Tongue (tissue), 2 donors: ENCODE results near the gene LRTM2. TPM values are rescaled to one million over a fixed set of nuclear protein-coding genes. Genes with fewer than 3 reads are reported as not detected.

Experiments
- DNase-seq: peaks from one replicate; pipeline ENCODE4 v3.0.0-alpha.2; 2015
- total RNA-seq: library from RNA; depleted of rRNA; stranded (reverse); fragments of >200 nt; gene quantifications from one replicate; pipeline ENCODE4 v1.2.3, GENCODE V29; 2014

The LRTM2 gene
- total RNA-seq, 1 donor from 2014 or later = not detected

GRCh38 chr12:1842183-1842904, 22.0 kb downstream of the LRTM2 start:
- DNase-seq = no peak

DNA sequence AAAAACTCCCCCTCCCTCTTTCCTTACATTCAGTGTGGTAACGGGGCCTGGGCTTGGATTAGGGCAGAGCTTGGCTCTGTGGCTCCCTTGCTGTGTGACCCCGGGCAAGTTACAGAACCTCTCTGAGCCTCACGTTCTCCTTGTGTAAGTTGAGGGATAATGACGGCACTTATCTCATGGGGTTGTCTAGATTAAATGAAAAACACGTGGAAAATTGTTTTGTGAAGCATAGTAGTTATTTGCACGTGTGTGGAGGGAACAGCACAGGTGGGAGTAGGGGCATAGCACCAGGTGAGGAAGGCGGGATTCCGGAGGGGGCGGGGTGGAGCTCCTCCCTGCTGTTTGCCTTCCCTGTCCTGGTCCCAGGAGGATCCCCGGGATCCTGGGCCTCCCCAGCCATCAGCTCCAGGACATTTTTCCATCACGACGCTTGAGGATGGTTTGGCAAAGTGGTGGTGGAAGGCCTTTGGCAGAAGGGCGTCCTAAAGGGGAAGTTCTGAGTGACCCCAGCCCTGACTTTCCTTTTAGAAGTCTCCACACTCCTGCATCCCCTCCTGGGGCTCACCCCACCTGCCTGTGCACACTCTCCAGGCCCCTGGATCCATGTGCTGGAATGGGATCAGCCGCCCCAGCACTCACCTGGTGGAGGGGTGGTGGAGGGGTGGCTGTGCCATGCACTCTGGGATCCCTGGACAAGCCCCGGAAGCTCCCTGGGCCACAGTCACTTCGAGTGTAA, 22.7 kb downstream of the LRTM2 start:
- no peak for DNase-seq

GRCh38 chr12:1843641-1844005, 23.3 kb downstream of the LRTM2 start:
- no peak for DNase-seq

DNA sequence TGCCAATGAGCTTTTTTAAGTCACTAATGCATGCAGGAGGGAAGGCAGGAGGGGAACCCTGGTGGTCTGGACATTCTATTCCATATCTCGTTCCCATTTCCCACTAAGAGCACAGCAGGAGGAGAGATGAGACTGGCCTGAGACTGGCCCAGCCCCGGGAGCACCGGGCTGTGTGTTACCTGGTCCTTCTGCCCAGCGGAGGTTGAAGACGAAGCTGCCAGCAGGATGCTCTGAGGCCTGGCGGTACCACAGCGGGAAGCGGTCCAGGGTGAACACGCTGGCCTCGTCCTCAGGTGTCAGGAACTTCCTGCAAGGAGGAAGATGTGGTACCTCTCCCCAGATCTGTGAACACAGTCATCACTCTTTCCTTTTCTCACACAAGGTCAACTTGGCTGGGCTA, 23.9 kb downstream of the LRTM2 start:
- no peak for DNase-seq

GRCh38 chr12:1844661-1845409, 24.5 kb downstream of the LRTM2 start:
- DNase-seq = no peak

DNA sequence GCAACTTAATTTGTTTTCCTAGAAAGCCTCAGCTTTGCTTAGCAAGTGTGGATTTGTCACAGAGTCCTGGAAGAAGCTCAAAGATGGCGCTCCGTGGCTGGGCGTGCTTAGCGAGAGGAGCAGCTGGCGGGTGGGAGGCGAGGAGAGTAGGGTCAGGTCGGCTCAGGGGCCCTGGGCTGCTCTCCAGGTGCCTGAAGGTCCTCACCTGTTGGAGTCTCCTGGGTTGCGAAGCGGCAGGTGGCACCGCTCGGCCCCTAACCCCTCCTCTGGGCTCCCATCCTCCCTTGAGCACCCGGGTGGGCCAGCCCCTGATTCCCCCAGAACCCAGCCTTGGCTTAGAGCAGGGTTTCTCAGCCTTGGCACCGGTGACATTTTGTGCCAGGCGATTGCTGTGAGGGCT, 25.1 kb downstream of the LRTM2 start:
- DNase-seq = no peak

- no peak for DNase-seq
Measured at GRCh38 chr12:1845886-1846285, 25.5 kb downstream of the LRTM2 start.

DNA sequence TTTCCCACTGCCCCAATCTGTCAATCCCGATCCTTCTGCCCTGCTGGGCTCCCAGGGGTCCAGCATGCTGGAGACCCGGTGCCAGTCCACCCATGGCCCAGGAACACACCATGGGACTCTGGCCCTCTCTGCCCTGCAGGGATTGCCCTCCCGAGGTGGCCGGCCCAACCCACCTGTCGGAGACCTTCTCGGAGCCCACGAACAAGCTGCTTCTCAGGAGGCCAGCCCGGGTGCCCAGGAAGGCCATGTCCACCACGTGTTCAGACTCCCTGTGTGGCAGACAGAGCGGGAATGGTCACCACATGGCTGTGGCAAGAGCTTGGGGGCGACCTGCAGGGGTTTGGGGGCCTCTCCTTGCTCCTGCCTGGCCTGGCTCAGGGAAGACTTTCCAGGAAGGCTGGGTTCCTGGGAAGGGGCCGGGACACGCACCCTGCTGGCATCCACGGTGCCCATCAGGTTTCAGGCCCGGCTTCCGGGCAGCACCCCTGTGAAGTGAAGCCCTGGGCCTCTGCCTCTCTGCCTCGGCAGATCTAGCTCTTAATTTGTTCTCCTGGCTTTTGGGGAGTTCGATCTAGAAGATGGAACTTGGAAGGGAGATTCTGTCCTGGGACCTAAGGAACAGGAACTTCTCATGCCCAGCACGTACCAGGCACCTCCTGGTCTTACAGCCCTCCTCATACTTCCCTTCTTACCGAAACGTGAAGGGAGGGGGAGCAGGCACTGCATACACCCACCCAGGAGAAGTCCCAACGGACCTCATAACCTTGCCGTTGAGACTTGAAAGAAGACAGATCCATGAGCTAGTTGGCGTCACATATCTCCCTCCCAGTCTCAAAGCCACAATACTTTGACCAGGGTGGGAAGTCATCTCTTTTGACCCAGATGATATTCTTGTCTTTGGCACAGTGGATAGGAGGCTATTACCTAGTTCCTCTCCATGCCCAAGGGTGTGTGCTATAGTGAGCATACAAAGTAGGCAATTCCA, 26.3 kb downstream of the LRTM2 start:
- no peak for DNase-seq

DNA sequence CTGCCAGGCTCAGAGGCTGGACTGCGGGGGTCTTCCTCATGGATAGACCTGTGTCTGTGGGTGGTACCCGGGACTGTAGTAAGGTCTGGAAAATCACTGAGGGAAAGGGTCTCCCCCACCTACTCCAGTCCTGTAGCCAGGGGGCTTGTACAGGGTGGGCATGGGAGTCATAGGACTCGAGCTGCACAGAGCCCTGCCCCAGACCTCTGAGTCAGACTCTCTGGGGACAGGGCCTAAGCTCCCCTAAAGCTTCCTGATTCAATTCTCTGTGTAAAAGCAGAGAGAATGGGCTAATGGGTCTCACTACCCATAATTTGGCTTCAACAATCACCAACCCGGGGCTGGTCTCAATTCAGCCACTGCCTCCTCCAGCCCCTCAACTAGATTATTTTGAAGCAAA, 27.0 kb downstream of the LRTM2 start:
- DNase-seq = no peak

DNA sequence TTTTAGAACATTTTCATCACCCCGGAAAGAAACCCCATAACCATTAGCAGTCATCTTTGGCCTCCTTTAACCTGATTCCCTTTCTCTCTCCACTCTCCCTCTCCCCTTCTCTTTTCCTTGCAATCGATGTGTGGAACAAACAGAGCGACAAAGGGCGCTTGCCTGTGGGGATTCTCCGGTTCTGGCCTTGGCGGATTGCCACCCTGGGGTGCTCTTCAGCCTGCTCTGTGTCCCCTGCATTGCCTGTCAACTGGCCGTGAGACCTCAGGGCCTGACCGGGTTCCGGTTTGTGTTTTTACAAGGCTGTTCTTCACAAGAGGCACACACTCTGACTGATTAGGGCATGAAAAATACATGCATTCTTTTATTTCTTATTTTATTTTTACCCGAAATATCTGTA, 27.8 kb downstream of the LRTM2 start:
- no peak for DNase-seq

DNA sequence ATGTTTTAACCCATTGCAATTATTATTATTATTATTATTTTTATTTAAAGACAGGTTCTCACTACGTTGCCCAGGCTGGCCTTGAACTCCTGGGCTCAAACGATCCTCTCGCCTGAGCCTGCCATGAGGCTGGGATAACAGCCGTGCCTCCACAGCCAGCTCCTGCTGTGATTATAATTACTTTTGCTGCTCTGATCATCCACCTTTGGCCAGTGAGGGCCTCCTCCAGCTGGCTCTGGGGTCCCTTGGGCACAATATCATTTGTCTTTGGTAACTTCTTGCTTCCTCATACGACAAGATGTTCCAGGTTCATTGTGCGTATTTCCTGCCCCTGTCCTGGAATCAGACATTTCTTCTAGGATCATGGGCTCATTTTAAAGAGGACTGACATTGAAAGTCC, 28.4 kb downstream of the LRTM2 start:
- no peak for DNase-seq

DNA sequence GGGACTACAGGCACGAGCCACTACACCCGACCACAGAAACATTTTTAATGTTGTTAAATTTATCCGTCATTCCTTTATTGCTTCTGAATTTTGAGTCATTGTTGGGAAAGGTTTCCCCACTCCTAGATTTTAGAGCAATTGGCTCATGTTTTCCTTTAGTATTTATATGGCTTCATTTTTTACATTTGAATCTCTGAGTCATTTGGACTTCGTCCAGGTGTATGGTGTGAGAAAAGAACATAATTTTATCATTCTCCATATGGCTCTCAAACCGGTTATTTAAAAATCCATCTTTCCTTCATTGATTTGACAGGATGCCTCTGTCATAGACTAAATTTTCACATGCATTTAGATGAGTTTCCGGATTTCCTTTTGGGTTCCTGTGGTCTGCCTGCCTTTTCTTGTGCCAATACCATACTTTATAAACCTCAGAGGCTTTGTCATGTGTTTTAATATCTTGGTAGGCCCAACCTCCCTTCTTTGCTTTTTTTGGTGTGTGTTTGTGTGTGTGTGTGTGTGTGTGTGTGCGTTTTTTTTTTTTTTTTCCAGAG, 30.9 kb downstream of the LRTM2 start:
- no peak for DNase-seq

- no peak for DNase-seq
Measured at GRCh38 chr12:1852076-1852475, 31.7 kb downstream of the LRTM2 start.

GRCh38 chr12:1853716-1854115, 33.4 kb downstream of the LRTM2 start:
- no peak for DNase-seq

- DNase-seq = no peak
Measured at GRCh38 chr12:1855241-1855640, 34.9 kb downstream of the LRTM2 start.

DNA sequence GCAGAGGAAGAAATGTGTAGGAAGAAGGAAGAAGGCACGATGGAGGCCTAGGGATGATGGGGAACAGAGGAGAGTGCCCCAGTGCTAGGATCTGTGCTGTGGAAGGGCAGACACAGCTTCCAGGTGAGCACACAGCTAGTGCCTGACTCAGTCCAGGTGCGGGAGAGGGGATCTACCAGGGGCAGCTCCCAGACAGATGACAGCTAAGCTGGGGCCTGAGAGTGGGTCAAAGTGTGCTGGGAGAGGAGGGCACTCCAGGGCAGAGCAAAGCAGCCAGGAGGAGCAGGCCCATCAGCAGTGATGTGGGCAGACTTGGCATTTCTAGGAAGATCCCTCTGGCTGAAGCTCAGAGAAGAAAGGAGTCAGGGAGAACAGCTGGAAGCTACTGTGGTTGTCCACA, 36.7 kb downstream of the LRTM2 start:
- no peak for DNase-seq

DNA sequence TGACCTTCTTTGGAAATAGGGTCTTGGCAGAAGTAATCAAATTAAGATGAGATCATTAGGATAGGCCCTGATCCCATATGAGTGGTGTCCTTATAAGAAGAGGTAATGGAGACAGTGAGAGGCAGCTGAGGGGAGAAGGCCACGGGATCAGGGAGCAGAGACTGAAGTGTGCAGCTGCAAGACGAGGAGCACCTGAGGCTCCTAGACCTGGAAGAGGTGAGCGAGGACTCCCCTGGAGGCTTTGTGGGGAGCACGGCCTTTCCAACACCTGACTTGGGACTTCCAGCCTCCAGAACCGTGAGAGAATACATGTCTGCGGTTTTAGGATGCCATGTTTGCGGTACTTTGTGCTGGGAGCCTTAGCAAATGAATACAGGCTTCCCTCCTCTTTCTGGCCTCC, 37.5 kb downstream of the LRTM2 start:
- DNase-seq = no peak

DNA sequence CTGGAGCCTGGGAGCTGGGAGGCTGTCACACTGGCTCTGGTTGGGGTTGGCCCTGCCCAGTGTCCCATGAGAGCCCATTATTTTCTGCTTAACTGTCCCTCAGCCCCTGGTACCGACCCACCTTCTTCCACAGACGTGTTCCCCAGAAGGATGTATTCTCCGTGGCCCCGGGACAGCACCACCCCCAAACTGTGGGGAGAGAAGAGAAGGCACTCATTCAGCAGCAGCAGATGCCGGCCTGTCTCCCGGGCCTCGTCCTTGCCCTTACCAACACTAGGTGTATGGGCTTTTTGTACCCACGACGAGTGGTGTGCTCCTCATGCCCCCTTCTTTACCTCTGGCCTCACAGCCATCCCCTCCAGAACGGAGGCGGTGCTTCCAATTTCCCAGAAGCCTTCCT, 38.1 kb downstream of the LRTM2 start:
- no peak for DNase-seq

DNA sequence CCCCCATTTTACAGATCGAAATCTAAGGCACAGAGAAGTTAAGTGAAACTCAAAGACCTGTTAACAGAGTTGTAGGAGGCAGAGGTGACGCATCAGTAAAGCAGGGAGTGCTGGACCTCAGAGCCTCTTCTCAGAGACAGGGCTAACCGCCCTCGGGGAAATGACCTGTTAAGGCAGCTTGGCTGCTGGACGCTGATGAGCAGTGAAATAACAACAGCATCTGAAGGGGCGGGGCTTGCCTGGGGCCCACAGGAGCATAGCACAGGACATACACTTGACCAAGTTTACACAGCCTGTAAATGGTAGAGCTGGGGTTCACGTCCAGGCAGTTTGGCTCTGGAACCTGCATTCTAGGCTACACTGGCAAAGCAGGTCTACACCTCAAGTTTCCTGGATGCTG, 39.3 kb downstream of the LRTM2 start:
- DNase-seq = no peak

DNA sequence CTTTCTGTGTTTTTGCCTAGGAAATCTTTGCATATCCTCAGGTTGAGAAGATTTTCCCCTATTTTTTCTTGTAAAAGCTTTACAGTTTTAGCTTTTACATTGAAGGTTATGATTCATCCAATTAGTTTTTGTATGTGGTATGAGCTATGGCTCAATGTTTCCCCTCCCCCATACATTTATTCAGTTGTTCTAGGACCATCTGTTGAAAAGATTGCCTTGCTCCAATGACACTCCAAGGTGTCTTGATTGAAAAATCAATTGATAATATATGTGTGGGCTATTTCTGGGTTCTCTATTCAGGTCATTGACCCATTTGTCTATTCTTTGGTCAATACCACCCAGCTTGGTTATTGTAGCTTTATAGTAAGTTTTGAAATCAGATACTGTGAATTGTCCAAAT, 42.6 kb downstream of the LRTM2 start:
- no peak for DNase-seq

- no peak for DNase-seq
Measured at GRCh38 chr12:1863823-1864222, 43.5 kb downstream of the LRTM2 start.

DNA sequence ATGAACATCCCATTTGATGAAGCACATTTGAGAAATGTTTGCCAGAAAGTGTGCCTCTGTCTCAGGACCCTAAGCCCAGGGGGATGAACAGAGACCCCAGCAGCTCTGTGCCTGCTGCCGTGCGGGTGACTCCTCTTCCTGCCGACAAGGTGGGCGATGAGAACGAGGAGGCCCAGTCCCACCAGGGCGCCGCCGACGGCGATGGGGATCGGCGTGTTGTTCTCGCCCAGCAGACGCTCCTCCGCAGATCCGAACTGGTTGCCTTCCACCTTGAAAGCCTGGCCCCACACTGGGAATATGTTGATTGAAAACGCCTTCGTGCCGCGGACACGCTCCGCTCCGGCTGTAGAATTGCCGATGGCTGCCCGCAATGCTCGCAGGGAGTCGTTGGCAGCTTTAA, 44.1 kb downstream of the LRTM2 start:
- DNase-seq = no peak
